ENCODE results near the gene DIDO1. TPM values are rescaled to one million over a fixed set of nuclear protein-coding genes. Genes with fewer than 3 reads are reported as not detected.
"Not testable (repeated sequence)": the region's sequence is repeated elsewhere in the genome, so short reads cannot be mapped to it uniquely, and the experiment has no call there.

The DIDO1 gene
- total RNA-seq, 2 donors from 2014 or later = 38.5 to 44.1 TPM

DNA sequence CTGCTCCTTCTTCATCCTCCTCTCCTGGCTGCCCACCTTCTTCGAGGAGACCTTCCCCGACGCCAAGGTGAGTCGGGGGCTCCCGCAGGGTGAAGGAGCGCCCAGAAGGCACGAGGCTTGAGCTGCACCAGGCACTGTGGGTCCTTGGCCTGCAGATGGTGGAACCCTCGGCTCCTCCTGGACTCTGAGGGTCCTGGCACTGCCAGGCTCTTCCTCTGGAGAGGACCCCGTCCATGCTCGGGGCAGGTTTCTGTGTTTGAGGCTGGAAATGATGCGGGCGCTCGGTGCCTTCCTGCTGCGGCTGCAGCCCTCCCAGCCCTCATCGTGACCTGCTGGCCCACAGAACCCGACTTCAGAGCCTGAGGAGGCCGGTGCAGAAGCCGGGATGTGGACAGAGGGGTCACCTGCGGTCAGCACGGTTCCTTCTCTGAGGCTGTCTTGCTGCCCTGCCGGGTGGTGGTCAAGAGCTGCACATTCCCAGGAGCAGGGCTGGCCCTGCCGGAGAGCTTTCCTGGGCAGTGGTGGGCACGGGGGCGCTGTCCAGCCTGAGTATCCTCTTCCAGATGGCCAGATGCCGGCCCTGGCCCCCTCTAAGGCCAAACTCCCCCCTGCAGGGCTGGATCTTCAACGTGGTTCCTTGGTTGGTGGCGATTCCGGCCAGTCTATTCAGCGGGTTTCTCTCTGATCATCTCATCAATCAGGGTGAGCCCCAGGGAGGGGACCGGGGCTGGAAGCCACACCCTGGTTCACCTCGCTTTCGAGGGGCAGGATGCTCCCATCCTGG, 37.5 kb upstream of the DIDO1 start:
- intact Hi-C loops (cut with DNase I) = loop anchor here in 1 of 2 donors (2.0 kb wide), 1 partner anchor 333 kb away; no protein-coding TSS in a partner anchor

DNA sequence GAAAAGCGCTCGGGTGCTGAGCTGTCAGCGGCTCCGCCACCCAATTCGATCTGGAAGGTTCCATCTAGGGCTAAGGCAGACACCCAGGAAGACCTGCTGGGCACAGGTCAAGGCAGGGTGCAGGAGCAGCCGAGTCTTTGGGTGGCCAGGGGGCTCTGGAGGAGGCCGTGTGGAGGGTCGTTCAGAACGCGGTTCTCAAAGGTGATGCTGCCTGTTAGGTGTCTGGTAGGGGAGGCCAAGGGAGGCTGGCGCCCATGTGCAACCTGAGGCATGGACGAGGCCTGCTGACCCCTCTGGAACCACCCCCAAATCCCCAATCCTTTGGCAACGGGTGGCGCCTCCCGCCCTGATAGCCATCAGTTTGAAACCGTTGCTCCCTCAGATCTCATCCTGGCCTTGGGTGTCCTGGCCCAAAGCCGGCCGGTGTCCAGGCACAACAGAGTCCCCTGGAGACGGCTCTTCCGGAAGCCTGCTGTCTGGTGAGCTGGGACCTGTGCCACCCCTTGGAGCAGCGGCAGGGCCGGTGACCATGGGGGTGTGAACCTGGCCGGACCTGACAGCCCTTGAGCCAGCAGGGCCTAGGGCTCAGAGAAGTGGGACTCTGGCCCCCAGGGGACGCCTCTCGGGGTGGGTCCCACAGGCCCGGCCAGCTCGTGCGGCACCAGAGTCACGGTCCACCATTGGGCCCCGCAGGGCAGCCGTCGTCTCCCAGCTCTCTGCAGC, 36.7 kb upstream of the DIDO1 start:
- no peak for DNase-seq (ENCODE audit: low spot score)
- intact Hi-C loops (cut with DNase I) = loop anchor here in 1 of 2 donors (2.0 kb wide), 1 partner anchor 334 kb away; no protein-coding TSS in a partner anchor

More for the DNA sequence above, 37.5 kb upstream of the DIDO1 start:
- DNase-seq (ENCODE audit: low spot score) = no peak

GRCh38 chr20:62962221-62962879, 36.0 kb upstream of the DIDO1 start:
- no peak for DNase-seq (ENCODE audit: low spot score)
- intact Hi-C loops (cut with DNase I) = loop anchor here in 1 of 2 donors (2.0 kb wide), 1 partner anchor 334 kb away; no protein-coding TSS in a partner anchor

DNA sequence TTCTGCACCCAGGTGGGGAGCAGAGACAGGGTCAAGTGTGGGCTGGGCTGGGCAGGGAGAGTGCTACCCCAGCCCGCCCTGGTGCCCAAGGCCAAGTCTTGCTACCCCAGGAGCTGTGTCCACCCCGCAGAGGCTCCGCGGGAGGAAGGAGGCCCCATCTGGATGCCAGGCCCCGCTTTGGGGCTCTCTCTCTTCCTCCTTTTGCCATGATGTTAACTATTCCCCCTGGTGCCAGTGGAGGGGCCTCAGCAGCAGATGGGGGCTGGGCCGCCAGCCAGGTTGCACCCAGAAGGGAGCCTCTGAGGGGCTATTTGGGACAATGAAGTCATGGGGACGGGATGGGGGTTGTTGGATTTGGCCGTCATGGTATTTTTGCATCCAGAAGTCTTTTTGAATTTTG, 35.5 kb upstream of the DIDO1 start:
- intact Hi-C loops (cut with DNase I) = loop anchor here in 1 of 2 donors (2.0 kb wide), 1 partner anchor 335 kb away; no protein-coding TSS in a partner anchor

GRCh38 chr20:62961310-62961783, 35.0 kb upstream of the DIDO1 start:
- DNase-seq (ENCODE audit: low spot score) = no peak
- intact Hi-C loops (cut with DNase I) = no loop called here

More for the DNA sequence above, 35.5 kb upstream of the DIDO1 start:
- DNase-seq (ENCODE audit: low spot score) = no peak

DNA sequence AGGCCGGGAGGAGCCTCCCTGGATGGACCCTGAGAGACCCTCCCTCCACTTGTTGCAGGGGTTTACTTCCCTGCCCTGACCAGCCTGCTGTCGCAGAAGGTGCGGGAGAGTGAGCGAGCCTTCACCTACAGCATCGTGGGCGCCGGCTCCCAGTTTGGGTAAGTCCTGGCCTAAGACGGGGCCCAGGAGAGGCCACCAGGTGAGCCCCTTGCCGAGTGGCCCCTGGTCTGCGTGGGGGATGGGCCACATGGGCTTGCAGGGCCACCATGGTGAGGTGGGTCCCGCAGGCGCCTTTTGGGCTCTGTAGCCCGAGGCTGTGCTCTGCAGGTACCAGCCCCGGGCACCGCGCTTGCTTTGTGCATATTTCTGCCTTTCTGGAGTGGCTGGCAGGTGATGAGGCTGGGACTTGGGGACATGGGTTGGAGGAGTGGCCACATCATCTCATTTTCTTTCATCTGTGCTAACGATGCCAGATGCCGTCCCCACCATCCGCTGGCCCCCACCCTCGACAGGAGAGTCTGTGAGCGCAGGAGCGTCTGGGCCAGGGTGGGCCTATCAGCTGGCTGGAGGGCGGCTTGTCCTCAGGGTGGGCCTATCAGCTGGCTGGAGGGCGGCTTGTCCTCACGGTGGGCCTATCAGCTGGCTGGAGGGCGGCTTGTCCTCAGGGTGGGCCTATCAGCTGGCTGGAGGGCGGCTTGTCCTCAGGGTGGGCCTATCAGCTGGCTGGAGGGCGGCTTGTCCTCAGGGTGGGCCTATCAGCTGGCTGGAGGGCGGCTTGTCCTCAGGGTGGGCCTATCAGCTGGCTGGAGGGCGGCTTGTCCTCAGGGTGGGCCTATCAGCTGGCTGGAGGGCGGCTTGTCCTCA, 34.4 kb upstream of the DIDO1 start:
- intact Hi-C loops (cut with DNase I); DNase-seq (ENCODE audit: low spot score): not testable (repeated sequence)

GRCh38 chr20:62959998-62960436, 33.7 kb upstream of the DIDO1 start:
- DNase-seq (ENCODE audit: low spot score) = no peak
- intact Hi-C loops (cut with DNase I) = no loop called here

- DNase-seq (ENCODE audit: low spot score) = peak; percentile 73
- intact Hi-C loops (cut with DNase I) = no loop called here
Measured at GRCh38 chr20:62959101-62959971, 33.0 kb upstream of the DIDO1 start.

- intact Hi-C loops (cut with DNase I) = no loop called here
- DNase-seq (ENCODE audit: low spot score) = peak; percentile 72
Measured at GRCh38 chr20:62958388-62959100, 32.2 kb upstream of the DIDO1 start.

DNA sequence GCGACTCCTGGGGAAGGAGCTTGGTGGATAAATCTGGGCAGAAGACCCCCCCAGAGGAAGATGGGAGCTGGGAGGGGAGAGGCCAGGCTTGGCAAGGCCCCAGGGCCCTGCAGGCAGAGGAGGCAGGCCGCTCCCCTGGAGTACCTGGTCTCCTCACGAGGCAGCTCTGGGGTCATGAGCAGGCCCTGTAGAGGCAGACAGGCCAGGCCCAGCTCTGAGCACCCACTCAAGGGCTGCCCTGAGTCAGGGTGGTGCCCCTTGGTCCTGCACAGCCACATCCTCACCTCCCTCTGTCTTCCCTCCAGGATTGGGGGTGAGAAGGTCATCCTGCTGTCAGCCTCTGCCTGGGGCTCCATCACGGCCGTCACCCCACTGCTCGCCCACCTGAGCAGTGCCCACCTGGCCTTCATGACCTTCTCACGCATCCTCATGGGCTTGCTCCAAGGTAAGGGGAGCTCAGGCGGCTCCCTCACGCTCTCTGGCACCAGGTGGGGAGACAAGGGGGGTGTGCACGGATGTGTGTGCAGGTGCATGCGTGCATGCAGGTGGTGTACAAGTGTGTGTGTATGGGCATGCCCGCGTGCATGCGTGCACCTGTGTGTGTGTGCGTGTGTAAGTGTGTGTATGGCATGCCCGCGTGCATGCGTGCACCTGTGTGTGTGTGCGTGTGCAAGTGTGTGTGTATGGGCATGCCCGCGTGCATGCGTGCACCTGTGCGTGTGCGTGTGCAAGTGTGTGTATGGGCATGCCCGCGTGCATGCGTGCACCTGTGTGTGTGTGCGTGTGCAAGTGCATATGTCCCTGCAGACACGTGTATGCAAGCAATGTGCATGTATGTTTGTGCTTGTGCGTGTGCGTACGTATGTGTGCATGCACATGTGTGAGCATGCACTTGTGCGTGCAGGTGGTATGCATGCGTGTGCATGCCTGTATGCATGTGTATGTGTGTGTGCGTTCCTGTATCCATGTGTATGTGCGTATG, 31.1 kb upstream of the DIDO1 start:
- DNase-seq (ENCODE audit: low spot score) = peak; percentile 76
- intact Hi-C loops (cut with DNase I) = no loop called here

DNA sequence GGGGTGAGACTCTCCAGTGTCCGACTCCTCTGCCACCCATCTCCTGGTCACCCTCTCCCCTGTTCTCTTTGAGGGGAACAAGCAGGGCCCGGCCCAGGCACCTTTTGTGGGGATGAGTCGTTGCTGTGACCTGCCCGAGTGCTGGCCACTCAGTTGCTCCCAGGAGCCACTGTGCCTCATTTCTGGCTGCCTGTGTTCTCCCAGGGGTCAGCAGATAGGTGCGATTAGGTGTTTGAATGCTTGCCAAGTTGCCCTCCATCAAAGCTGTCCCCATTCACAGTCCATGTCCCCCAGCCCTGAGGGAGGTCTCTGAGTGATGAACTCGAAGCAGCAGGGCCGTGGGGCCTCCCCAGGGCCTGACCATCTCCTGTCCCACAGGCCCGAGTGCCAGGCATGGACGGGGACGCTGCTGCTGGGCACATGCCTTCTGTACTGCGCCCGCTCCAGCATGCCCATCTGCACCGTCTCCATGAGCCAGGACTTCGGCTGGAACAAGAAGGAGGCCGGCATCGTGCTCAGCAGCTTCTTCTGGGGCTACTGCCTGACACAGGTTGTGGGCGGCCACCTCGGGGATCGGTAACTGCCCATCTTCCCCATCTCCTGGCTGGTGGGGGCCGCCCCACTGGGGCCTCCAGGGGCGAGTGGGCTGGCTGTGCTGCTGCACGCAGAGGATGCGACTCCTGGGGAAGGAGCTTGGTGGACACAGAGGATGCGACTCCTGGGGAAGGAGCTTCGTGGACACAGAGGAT, 30.3 kb upstream of the DIDO1 start:
- intact Hi-C loops (cut with DNase I) = no loop called here
- peak; percentile 75 for DNase-seq (ENCODE audit: low spot score)

GRCh38 chr20:62955519-62956386, 29.4 kb upstream of the DIDO1 start:
- DNase-seq (ENCODE audit: low spot score) = peak; percentile 76
- intact Hi-C loops (cut with DNase I) = no loop called here

DNA sequence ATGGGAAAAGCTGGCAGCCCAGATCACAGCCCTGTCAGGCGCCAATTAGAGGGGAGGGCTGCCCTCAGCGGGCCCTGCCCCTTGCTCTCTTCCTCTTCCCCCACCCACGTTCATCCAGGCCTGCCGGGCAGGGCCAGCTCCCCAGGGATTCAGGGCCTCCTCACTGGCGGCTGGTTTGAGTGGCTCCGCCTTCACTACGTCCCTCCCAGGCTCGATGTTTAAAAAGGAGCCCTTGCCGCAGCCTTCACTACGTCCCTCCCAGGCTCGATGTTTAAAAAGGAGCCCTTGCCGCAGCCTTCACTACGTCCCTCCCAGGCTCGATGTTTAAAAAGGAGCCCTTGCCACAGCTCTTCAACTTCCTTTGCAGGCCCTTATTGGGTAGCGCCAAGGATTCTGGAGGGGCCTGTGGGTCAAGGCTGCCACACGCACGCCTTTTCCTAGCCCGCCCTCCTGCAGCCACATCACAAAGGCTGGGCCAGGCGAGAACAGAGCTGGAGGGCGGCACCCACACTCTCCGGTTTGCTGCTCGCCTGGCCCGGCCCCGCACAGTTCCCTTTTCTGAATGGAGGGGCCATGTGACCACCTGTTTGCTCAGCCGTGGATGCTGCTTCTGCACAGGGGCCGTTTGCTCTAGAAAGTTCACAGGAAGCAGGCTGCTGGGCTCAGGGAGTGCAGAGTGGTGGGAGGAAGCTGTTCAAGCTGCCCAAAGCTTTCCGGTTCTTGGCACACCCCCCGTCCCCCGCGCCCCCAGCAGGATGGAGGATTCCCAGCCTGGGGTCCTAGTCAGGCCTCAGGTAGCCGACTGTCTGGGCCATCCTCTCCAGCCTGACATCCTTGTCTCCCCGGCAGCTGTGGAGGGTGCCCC, 27.8 kb upstream of the DIDO1 start:
- intact Hi-C loops (cut with DNase I) = no loop called here
- peak; percentile 94 for DNase-seq (ENCODE audit: low spot score)
